ENCODE results near the gene TBL1Y. TPM values are rescaled to one million over a fixed set of nuclear protein-coding genes. Genes with fewer than 3 reads are reported as not detected.
A peak's percentile ranks its signal among the peaks of the same experiment; 100 is the strongest.

The TBL1Y gene
- total RNA-seq, 2 experiments from 2014 or later, result 0.16 to 0.18 TPM

DNA sequence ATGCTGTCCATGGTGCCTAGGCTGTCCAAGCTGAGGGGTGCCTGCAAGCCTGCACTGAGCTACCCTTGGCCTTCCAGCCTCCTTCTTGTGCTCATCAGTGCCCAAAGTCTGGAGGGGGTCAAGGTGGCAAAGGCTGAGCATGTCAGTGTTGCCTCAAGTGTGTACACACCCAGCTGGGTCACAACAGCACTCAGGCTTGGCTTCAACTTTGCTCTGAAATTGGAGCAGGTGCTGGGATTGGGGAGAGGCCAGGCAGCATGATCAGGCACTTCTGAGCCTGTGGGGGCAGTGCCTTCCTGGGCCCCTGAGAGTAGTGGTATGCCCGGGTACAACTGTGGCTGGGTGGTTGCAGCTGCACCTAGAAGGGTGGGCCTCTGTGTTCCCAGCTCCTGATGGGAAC lies 18.7 kb downstream of the TBL1Y start:
- H3K4me3 Mint-ChIP-seq, result no peak overlapping the region
- H3K9me3 Mint-ChIP-seq (ENCODE audit: insufficient read depth), result no peaks in the 10 kb centered on the region
- H3K27me3 Mint-ChIP-seq (ENCODE audit: low read depth), result no peaks in the 10 kb centered on the region
- ATAC-seq, result no peak
- no peak overlapping the region for H3K27ac Mint-ChIP-seq
- CTCF ChIA-PET, result no interaction called here
- DNase-seq, result no peak
- H3K36me3 Mint-ChIP-seq (ENCODE audit: low read depth), result no peaks in the 10 kb centered on the region
- POLR2A ChIA-PET, result no interaction called here
- H3K4me1 Mint-ChIP-seq (ENCODE audit: low read depth), result no peaks in the 10 kb centered on the region

DNA sequence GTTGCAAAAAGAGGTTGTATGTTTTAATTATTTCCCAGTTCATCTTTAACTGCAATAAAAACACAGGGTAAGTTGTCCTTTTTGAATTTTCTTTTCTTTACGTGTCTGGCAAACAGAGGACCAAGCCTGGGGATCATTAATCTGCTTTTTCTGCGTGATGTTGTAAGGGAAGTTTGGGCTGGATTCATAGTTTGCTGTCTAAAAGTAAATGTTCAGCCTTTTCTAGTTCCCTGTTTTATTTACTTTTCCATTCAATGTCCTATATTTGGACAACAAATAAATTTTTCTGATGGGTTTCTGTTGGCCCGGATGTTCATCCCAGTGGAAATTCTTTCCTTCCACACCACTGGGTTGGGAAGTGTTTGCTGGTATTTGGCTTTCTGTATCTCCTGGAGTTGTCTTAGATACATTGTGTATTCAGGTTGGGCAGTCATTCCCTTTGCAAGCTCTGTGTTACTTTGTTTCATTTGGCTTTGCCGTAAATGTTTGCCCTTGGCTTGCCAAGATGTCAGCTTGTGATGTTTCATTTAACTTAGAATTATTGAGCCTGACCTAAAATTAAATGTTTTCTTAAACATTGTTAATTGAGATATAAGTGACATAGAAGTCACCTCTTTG lies 21.4 kb downstream of the TBL1Y start:
- no peak for ATAC-seq
- H3K36me3 Mint-ChIP-seq (ENCODE audit: low read depth), result no peaks in the 10 kb centered on the region
- no peak for DNase-seq
- no peak overlapping the region for H3K4me3 Mint-ChIP-seq
- no peaks in the 10 kb centered on the region for H3K9me3 Mint-ChIP-seq (ENCODE audit: insufficient read depth)
- H3K27ac Mint-ChIP-seq, result no peak overlapping the region
- H3K4me1 Mint-ChIP-seq (ENCODE audit: low read depth), result no peaks in the 10 kb centered on the region
- ChIA-PET CTCF (no interaction called here), POLR2A (no interaction called here)
- no peaks in the 10 kb centered on the region for H3K27me3 Mint-ChIP-seq (ENCODE audit: low read depth)

DNA sequence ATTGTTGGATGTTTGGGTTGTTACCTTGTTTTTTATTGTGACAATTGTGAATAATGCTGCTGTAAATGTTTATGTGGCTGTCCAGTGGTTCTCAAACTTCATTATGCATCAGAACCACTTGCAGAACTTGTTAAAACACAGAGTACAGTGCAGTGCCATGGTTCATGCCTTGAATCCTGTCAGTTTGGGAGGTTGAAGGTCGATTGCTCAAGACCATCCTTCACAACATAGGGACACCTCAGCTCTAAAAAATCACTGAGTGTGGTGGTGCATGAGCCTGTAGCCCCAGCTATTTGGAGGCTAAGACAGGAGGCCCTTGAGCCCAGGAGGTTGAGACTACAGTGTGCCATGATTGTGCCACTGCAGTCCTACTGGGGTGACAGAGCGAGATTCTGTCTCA lies 25.0 kb downstream of the TBL1Y start:
- ChIA-PET POLR2A (no interaction called here), CTCF (no interaction called here)
- no peaks in the 10 kb centered on the region for H3K4me1 Mint-ChIP-seq (ENCODE audit: low read depth)
- H3K36me3 Mint-ChIP-seq (ENCODE audit: low read depth), result no peaks in the 10 kb centered on the region
- no peaks in the 10 kb centered on the region for H3K27me3 Mint-ChIP-seq (ENCODE audit: low read depth)
- no peak overlapping the region for H3K27ac Mint-ChIP-seq
- DNase-seq, result no peak
- no peak for ATAC-seq
- no peak overlapping the region for H3K4me3 Mint-ChIP-seq
- H3K9me3 Mint-ChIP-seq (ENCODE audit: insufficient read depth), result no peaks in the 10 kb centered on the region

DNA sequence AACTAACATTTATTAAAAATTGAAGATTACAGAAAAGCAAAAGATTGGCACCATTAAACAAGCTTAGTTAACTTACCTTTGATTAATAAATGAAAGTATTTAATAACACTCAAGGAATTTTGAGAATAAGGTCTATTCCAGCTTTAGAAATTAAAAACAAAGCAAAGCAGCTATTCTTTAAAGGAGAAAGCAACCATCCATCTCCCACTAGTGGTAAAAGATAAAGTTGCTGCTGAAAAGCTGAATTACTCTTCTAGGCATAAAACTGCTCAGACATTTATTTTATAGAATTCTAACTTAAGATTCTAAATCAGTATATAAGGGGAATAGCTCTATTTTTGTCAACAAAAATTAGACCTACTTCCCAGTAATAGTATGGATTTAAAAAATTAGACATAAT lies 37.2 kb downstream of the TBL1Y start:
- POLR2A ChIA-PET, result no interaction called here
- Mint-ChIP-seq H3K9me3 (ENCODE audit: insufficient read depth) (no peaks in the 10 kb centered on the region), H3K4me1 (ENCODE audit: low read depth) (no peaks in the 10 kb centered on the region), H3K27ac (no peak overlapping the region), H3K36me3 (ENCODE audit: low read depth) (no peaks in the 10 kb centered on the region), H3K27me3 (ENCODE audit: low read depth) (peaks cover 7% of the 10 kb centered on the region), H3K4me3 (no peak overlapping the region)
- CTCF ChIA-PET, result no interaction called here
- no peak for ATAC-seq
- DNase-seq, result no peak

DNA sequence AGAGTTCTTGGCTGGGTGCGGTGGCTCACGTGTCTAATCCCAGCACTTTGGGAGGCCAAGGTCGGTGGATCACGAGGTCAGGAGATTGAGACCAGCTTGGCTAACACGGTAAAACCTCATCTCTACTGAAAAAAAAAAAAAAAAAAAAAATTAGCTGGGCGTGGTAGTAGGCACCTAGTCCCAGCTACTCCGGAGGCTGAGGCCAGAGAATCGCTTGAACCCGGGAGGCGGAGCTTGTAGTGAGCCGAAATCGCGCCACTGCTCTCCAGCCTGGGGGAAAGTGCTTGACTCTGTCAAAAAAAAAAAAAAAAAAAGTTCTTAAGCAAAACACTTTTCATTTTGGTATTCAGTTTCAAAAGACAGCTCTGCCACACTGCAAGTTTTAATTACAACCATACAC lies 37.9 kb downstream of the TBL1Y start:
- Mint-ChIP-seq H3K27ac (no peak overlapping the region), H3K36me3 (ENCODE audit: low read depth) (no peaks in the 10 kb centered on the region), H3K27me3 (ENCODE audit: low read depth) (peaks cover 7% of the 10 kb centered on the region), H3K4me3 (no peak overlapping the region), H3K9me3 (ENCODE audit: insufficient read depth) (no peaks in the 10 kb centered on the region), H3K4me1 (ENCODE audit: low read depth) (no peaks in the 10 kb centered on the region)
- ATAC-seq, result no peak
- POLR2A ChIA-PET, result no interaction called here
- CTCF ChIA-PET, result no interaction called here
- no peak for DNase-seq

DNA sequence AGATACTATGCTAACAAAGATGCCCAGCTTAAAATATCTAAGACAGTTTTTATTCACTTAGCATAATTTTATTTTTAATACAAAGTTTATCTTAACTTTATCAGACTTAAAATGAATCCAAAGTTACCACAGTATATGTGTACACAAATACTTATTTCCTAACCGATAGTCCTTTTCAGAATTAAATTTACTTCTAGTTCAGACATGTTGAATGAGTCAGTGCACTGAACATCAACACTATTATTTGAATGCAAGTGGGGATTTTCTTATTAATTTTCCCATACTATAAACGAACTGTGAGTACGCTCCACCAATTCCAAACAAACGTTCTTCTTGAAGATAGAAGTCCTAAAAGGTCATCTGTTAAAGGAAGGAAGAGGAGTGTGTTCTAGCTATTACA lies 39.5 kb downstream of the TBL1Y start:
- H3K27me3 Mint-ChIP-seq (ENCODE audit: low read depth), result peaks cover 7% of the 10 kb centered on the region
- POLR2A ChIA-PET, result no interaction called here
- no peaks in the 10 kb centered on the region for H3K9me3 Mint-ChIP-seq (ENCODE audit: insufficient read depth)
- no peaks in the 10 kb centered on the region for H3K4me1 Mint-ChIP-seq (ENCODE audit: low read depth)
- no peak overlapping the region for H3K27ac Mint-ChIP-seq
- ATAC-seq, result no peak
- DNase-seq, result no peak
- H3K4me3 Mint-ChIP-seq, result no peak overlapping the region
- no peaks in the 10 kb centered on the region for H3K36me3 Mint-ChIP-seq (ENCODE audit: low read depth)
- CTCF ChIA-PET, result no interaction called here

DNA sequence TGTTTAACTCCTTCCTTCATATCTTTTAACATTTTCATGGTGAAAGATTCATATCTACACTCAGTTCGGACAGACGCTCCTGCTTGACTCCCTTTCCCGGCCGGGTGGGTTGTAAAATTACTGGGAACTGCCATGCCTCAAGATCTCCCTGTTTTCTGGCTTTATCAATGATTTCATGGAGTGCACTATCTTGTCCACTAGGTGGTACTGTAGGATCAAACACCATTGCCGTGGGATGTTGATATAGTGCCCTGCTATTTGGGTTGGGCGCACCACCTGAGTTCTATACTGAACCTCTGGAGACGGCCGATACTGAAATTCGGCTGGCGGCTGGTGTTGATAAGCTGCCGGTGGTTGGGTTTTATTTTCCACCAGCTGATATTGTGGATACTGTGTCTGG lies 54.2 kb downstream of the TBL1Y start:
- Mint-ChIP-seq H3K4me3 (no peak overlapping the region), H3K4me1 (ENCODE audit: low read depth) (peaks cover 2% of the 10 kb centered on the region), H3K36me3 (ENCODE audit: low read depth) (no peaks in the 10 kb centered on the region), H3K27me3 (ENCODE audit: low read depth) (no peaks in the 10 kb centered on the region), H3K9me3 (ENCODE audit: insufficient read depth) (no peaks in the 10 kb centered on the region), H3K27ac (no peak overlapping the region)
- ATAC-seq (peak; percentile 58), DNase-seq (peak; percentile 61)
- ChIA-PET CTCF (interaction anchor here (1.4 kb wide), 1 partner anchor 120 kb away, joined by 18 read pairs; no protein-coding TSS in a partner anchor), POLR2A (no interaction called here)

DNA sequence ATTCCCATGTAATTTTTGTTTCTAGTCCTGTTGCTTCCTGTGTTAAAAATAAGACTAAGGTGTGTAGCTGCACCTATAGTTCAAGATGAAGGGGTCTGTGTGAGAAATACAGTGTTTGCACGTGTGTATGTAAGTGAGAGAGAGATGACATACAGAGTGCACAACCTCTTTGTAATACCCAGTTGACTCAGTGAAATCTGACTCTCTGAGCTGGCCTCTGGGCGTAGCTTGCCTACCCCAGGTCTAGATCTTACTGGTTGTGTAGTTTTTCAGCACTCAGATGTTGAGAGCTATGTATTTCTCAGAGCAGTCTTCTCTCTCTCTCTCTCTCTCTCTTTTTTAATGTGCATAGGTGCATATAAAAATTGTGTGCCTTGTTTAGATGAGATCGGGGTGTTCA lies 56.0 kb downstream of the TBL1Y start:
- Mint-ChIP-seq H3K27me3 (ENCODE audit: low read depth) (peaks cover 2% of the 10 kb centered on the region), H3K4me1 (ENCODE audit: low read depth) (peaks cover 2% of the 10 kb centered on the region), H3K36me3 (ENCODE audit: low read depth) (no peaks in the 10 kb centered on the region), H3K4me3 (no peak overlapping the region), H3K9me3 (ENCODE audit: insufficient read depth) (no peaks in the 10 kb centered on the region), H3K27ac (no peak overlapping the region)
- DNase-seq (no peak), ATAC-seq (no peak)
- ChIA-PET CTCF (interaction anchor here (0.9 kb wide), 1 partner anchor 119 kb away, joined by 3 read pairs; no protein-coding TSS in a partner anchor), POLR2A (no interaction called here)

DNA sequence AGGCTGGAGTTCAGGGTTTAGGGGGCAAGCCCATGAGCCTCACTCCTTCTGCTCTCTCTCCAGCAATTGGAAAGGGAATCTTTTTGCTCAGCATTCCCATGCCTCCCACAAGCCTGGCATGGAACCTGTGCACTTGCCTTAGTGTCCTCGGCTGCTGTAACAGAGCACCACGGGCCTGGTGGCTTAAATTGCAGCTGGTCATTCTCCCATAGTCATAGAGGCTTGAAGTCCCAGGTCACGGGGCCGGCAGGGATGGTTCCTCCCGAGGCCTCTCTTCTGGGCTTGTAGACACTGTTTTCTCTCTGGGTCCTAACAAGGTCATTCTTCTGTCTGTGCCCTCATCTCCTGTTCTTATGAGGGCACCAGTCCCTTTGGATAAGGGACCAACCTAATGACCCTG lies 57.2 kb downstream of the TBL1Y start:
- ATAC-seq (no peak), DNase-seq (no peak)
- Mint-ChIP-seq H3K4me1 (ENCODE audit: low read depth) (peaks cover 2% of the 10 kb centered on the region), H3K27ac (no peak overlapping the region), H3K36me3 (ENCODE audit: low read depth) (no peaks in the 10 kb centered on the region), H3K27me3 (ENCODE audit: low read depth) (peaks cover 2% of the 10 kb centered on the region), H3K9me3 (ENCODE audit: insufficient read depth) (no peaks in the 10 kb centered on the region), H3K4me3 (no peak overlapping the region)
- POLR2A ChIA-PET, result no interaction called here
- CTCF ChIA-PET, result interaction anchor here (1.7 kb wide), 1 partner anchor 117 kb away, joined by 5 read pairs; no protein-coding TSS in a partner anchor

DNA sequence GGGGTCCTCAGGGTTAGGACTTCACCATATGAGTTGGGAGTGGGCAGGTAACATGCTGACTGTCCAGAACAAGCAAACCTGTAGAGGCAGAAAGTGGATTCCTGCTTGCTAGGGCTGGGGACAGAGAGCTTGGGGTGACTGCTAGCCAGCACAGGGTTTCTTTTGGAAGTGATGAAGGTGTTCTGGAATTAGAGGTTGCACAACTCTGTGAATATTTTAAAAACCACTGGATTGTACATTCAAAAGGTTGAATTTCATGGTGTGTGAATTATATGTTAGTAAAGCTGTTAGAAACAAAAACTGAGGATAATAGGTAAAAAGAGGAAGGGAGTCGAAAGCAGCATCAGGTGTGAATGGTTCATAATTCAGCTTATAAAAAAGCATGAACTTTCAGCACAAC lies 57.7 kb downstream of the TBL1Y start:
- Mint-ChIP-seq H3K4me3 (no peak overlapping the region), H3K27ac (no peak overlapping the region)
- CTCF ChIA-PET, result interaction anchor here (1.7 kb wide), 1 partner anchor 117 kb away, joined by 5 read pairs; no protein-coding TSS in a partner anchor

DNA sequence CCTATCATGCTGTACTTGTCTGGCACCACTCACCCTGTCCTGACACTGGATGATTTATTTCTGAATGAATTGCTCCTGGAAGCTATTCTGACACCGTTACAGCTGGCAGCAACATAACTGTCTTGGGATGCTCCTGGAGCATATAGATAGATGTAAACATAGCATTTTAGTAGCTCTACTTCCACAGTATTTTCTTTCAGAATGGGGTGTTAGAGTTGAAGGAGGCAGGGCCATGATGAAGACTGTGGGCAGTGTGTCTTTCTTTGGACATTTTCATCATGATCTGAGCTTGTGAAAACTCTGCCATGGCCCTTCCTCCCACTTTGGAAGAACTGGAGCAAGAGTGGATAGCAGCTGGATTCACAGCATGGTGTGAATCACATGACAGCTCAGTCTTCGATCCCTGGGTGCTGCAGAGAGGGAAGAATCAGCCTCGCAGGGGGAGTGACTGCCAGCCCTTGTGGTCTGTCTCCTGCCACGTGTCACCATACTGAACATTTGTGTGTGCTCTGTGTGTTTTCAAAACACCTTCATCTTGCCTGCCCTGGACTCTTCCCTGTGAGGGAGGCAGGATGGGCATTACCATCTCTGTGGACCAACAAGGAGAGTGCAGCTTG lies 61.9 kb downstream of the TBL1Y start:
- H3K27ac Mint-ChIP-seq, result no peak overlapping the region
- POLR2A ChIA-PET, result interaction anchor here (0.6 kb wide), 1 partner anchor 449 kb away, joined by 5 read pairs; no protein-coding TSS in a partner anchor
- CTCF ChIA-PET, result interaction anchor here (1.2 kb wide), 1 partner anchor 113 kb away, joined by 4 read pairs; no protein-coding TSS in a partner anchor

More for the DNA sequence above, 57.7 kb downstream of the TBL1Y start:
- DNase-seq (no peak), ATAC-seq (no peak)
- H3K27me3 Mint-ChIP-seq (ENCODE audit: low read depth), result peaks cover 2% of the 10 kb centered on the region
- POLR2A ChIA-PET, result no interaction called here
- peaks cover 2% of the 10 kb centered on the region for H3K4me1 Mint-ChIP-seq (ENCODE audit: low read depth)
- H3K36me3 Mint-ChIP-seq (ENCODE audit: low read depth), result no peaks in the 10 kb centered on the region
- H3K9me3 Mint-ChIP-seq (ENCODE audit: insufficient read depth), result no peaks in the 10 kb centered on the region

DNA sequence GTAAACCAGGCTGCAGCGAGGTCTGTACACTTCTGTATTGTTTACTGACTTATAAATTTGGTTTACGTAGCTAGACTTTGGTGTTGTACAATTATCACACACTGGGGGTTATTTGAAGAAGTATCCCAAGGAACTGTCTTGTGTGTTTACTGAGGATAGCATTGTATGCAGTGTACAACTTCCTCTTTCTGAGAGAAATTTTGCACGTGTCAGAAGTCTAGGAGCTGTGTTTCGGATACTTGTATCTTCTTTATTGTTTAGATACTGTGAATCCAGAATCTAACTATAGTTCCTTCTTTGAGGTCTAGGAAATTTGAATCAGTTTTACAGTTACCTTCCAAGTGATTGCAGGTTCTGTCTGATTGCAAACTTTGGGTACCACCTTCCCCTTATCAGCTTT lies 64.5 kb downstream of the TBL1Y start:
- CTCF ChIA-PET, result interaction anchor here (1.9 kb wide), 1 partner anchor 110 kb away, joined by 5 read pairs; no protein-coding TSS in a partner anchor
- Mint-ChIP-seq H3K4me3 (no peak overlapping the region), H3K36me3 (ENCODE audit: low read depth) (no peaks in the 10 kb centered on the region), H3K27ac (no peak overlapping the region), H3K9me3 (ENCODE audit: insufficient read depth) (no peaks in the 10 kb centered on the region), H3K27me3 (ENCODE audit: low read depth) (peaks cover 4% of the 10 kb centered on the region), H3K4me1 (ENCODE audit: low read depth) (no peaks in the 10 kb centered on the region)
- POLR2A ChIA-PET, result no interaction called here
- ATAC-seq, result no peak
- DNase-seq, result no peak

More for the DNA sequence above, 61.9 kb downstream of the TBL1Y start:
- H3K9me3 Mint-ChIP-seq (ENCODE audit: insufficient read depth), result no peaks in the 10 kb centered on the region
- DNase-seq, result no peak
- no peaks in the 10 kb centered on the region for H3K4me1 Mint-ChIP-seq (ENCODE audit: low read depth)
- no peak overlapping the region for H3K4me3 Mint-ChIP-seq
- H3K27me3 Mint-ChIP-seq (ENCODE audit: low read depth), result peaks cover 2% of the 10 kb centered on the region
- no peaks in the 10 kb centered on the region for H3K36me3 Mint-ChIP-seq (ENCODE audit: low read depth)
- no peak for ATAC-seq
